ENCODE measurements around the gene AGAP5.
"Not testable (repeated sequence)": the region's sequence is repeated elsewhere in the genome, so short reads cannot be mapped to it uniquely, and the experiment has no call there.

- TF ChIP-seq JUND, CTCF, ETS1 (CRISPR knock-in tag; IDR thresholded peaks at IDR 0.05): not testable (repeated sequence)
These were observed 17.6 kb upstream of the AGAP5 start for GRCh38 chr10:73715179-73716156.

Data from HepG2 (cell line).